ENCODE measurements around the gene PARD3.

The PARD3 gene

DNA sequence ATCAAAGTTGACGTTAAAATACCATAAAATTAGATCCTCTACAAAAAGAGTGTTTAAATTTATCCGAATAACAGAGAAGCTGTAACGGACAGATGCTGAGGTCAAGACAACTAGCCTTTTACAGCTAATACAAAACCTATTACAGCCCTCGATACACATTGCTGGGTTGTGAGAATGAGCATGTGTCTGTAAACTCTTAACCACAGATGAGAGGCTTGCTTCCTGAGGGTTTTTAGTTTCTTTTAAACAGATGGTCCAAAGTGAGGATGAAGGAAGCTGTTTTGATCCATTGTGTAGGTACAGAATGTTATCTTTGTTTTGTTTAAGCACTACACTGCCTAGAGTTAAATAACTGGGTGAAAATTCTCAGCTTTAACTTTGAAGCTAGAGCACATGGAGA lies 578.2 kb downstream of the PARD3 start:
- no peak for TF ChIP-seq EZH2phosphoT487 (IDR thresholded peaks at IDR 0.05; ENCODE audit: borderline replicate concordance)
- TF ChIP-seq, protein P1, sequence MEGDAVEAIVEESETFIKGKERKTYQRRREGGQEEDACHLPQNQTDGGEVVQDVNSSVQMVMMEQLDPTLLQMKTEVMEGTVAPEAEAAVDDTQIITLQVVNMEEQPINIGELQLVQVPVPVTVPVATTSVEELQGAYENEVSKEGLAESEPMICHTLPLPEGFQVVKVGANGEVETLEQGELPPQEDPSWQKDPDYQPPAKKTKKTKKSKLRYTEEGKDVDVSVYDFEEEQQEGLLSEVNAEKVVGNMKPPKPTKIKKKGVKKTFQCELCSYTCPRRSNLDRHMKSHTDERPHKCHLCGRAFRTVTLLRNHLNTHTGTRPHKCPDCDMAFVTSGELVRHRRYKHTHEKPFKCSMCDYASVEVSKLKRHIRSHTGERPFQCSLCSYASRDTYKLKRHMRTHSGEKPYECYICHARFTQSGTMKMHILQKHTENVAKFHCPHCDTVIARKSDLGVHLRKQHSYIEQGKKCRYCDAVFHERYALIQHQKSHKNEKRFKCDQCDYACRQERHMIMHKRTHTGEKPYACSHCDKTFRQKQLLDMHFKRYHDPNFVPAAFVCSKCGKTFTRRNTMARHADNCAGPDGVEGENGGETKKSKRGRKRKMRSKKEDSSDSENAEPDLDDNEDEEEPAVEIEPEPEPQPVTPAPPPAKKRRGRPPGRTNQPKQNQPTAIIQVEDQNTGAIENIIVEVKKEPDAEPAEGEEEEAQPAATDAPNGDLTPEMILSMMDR (conservative IDR thresholded peaks at IDR 0.05; ENCODE audit: low read length) = no peak
- no peak overlapping the region for H2AFZ ChIP-seq (ENCODE audit: low read length)

DNA sequence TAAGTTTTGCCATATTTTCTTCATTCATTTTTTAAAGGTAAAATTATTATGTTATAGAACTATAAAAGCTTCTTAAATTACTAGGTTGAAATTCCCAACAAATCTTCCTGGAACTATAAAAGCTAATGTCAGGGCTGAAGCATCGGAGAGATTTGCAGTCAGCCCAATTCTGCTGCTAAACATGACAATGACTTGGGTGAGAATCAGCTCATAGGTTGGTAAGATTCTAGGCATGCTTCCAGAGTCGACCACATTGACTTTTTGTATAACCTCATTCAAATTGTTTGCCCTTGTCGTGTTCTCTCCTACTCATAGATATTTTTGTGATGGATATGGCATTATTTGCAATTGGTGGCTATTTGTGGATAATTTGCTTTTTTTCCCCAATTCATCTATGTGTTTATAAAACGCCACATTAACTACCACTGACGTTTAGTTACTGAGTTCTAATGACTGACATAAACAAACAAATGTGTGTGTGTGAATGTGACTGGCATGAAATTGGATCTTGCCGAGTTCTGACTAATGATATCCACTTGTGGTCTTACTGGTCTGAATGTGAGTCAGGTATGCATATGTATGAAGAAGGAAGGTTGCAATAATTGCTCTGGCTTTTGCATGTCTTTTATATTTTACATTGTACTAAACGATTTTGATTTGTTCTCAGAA lies 579.8 kb downstream of the PARD3 start:
- Histone ChIP-seq H3F3A (ENCODE audit: low read depth) (no peaks in the 10 kb centered on the region), H3K79me2 (ENCODE audit: insufficient read depth, low read length) (no peaks in the 10 kb centered on the region), H3K4me3 (ENCODE audit: low read length, poor library complexity, severe bottlenecking) (no peak overlapping the region), H4K20me1 (ENCODE audit: insufficient read depth, low read length, poor library complexity, severe bottlenecking) (no peaks in the 10 kb centered on the region), H3K4me1 (ENCODE audit: insufficient read depth, low read length, poor library complexity, severe bottlenecking) (peaks cover 46% of the 10 kb centered on the region), H3K27me3 (ENCODE audit: insufficient read depth, low read length, poor library complexity, severe bottlenecking) (no peaks in the 10 kb centered on the region), H3K9ac (ENCODE audit: low read depth, low read length, poor library complexity, severe bottlenecking) (no peak overlapping the region), H3K9me2 (replicated peaks; ENCODE audit: low read depth, low read length) (no peaks in the 10 kb centered on the region), H3K9me3 (ENCODE audit: insufficient read depth, low read depth, low read length) (no peaks in the 10 kb centered on the region), H3K36me3 (ENCODE audit: insufficient read depth, low read length) (no peaks in the 10 kb centered on the region), H2AFZ (ENCODE audit: low read length) (no peak overlapping the region), H3K4me2 (ENCODE audit: low read depth, low read length, poor library complexity, severe bottlenecking) (no peak overlapping the region)
- no peak for TF ChIP-seq EZH2phosphoT487 (IDR thresholded peaks at IDR 0.05; ENCODE audit: borderline replicate concordance)
- TF ChIP-seq, protein P1 (conservative IDR thresholded peaks at IDR 0.05; ENCODE audit: low read length) = no peak

More for the DNA sequence above, 578.2 kb downstream of the PARD3 start:
- no peaks in the 10 kb centered on the region for H4K20me1 ChIP-seq (ENCODE audit: insufficient read depth, low read length, poor library complexity, severe bottlenecking)
- H3K9me3 ChIP-seq (ENCODE audit: insufficient read depth, low read depth, low read length) = no peaks in the 10 kb centered on the region
- peak overlapping the region; percentile 35 for H3K4me3 ChIP-seq (ENCODE audit: low read length, poor library complexity, severe bottlenecking)
- H3K9ac ChIP-seq (ENCODE audit: low read depth, low read length, poor library complexity, severe bottlenecking) = peak overlapping the region; percentile 31
- H3K27me3 ChIP-seq (ENCODE audit: insufficient read depth, low read length, poor library complexity, severe bottlenecking) = no peaks in the 10 kb centered on the region
- H3F3A ChIP-seq (ENCODE audit: low read depth) = no peaks in the 10 kb centered on the region
- peaks cover 55% of the 10 kb centered on the region for H3K4me1 ChIP-seq (ENCODE audit: insufficient read depth, low read length, poor library complexity, severe bottlenecking)
- H3K79me2 ChIP-seq (ENCODE audit: insufficient read depth, low read length) = no peaks in the 10 kb centered on the region
- no peaks in the 10 kb centered on the region for H3K9me2 ChIP-seq (replicated peaks; ENCODE audit: low read depth, low read length)
- peak overlapping the region; percentile 60 for H3K4me2 ChIP-seq (ENCODE audit: low read depth, low read length, poor library complexity, severe bottlenecking)
- H3K36me3 ChIP-seq (ENCODE audit: insufficient read depth, low read length) = no peaks in the 10 kb centered on the region

DNA sequence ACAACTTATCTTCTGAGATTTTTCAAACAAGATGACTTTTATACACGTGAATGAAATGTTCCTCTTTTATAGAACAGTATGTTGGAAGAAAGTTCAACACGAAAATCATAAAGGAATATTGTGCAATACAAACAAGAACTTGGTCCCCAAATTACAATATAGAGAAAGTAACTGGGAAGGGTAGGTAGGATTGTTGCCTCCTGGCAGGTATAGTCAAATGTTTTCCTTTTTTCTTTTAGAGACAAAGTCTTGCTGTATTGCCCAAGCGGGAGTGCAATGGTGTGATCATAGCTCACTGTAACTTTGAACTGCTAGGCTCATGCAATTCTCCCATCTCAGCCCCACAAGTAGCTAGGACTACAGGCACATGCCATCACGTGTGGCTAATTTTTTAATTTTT lies 582.6 kb downstream of the PARD3 start:
- Histone ChIP-seq H4K20me1 (ENCODE audit: insufficient read depth, low read length, poor library complexity, severe bottlenecking) (no peaks in the 10 kb centered on the region), H3K9ac (ENCODE audit: low read depth, low read length, poor library complexity, severe bottlenecking) (no peak overlapping the region), H3F3A (ENCODE audit: low read depth) (no peaks in the 10 kb centered on the region), H3K4me1 (ENCODE audit: insufficient read depth, low read length, poor library complexity, severe bottlenecking) (peaks cover 32% of the 10 kb centered on the region), H3K4me2 (ENCODE audit: low read depth, low read length, poor library complexity, severe bottlenecking) (no peak overlapping the region), H3K79me2 (ENCODE audit: insufficient read depth, low read length) (no peaks in the 10 kb centered on the region), H3K36me3 (ENCODE audit: insufficient read depth, low read length) (no peaks in the 10 kb centered on the region), H3K9me2 (replicated peaks; ENCODE audit: low read depth, low read length) (no peaks in the 10 kb centered on the region), H3K4me3 (ENCODE audit: low read length, poor library complexity, severe bottlenecking) (no peak overlapping the region), H3K9me3 (ENCODE audit: insufficient read depth, low read depth, low read length) (no peaks in the 10 kb centered on the region), H2AFZ (ENCODE audit: low read length) (no peak overlapping the region), H3K27me3 (ENCODE audit: insufficient read depth, low read length, poor library complexity, severe bottlenecking) (no peaks in the 10 kb centered on the region)
- TF ChIP-seq EZH2phosphoT487 (IDR thresholded peaks at IDR 0.05; ENCODE audit: borderline replicate concordance) = no peak

All from Loucy (cell line).